CMK (cell line): Measurements from ENCODE around the gene FOXN3.

Experiments used
- DNase-seq: peaks from one replicate; pipeline ENCODE4 v3.0.0-alpha.2; 2010; ENCODE audit warnings: low read depth

The FOXN3 gene

DNA sequence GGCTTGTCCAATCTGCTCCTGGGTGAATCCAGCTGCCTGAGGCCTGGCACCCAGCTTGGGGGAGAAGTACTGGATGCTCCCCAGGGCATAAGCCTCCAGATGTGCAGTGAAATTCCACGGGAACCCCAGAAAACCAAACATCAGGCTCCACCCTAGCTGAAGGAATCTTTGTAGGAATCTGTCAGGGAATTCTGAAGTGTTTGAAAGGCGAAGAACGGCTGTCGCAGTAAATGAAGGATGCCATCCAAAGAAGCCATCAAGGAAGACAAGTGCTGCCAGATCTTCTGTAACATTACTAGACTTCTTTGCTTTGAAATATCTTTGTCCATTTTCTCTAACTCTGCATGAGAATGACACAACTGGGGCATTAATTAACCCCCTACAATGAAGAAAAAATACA lies 219.4 kb downstream of the FOXN3 start:
- DNase-seq: no peak

DNA sequence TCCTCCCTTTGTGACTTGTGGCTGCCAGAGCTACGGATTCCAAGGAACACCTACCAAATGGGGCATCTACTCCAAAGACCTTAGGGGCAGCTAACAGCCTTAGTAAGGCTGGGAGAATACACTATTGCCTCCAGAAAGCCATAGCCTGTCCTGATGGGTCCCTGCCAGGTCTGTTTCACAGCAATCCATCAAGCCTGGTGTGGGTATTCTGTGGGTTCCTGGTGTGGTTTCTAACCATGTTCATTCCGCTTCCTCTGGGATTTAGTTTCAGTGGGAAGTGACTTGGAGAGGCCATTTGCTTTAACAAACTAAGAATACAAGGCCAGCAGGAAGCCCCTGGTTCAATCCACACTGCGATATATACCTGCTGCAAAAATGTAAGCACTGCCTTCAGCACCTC lies 220.5 kb downstream of the FOXN3 start:
- DNase-seq: no peak

DNA sequence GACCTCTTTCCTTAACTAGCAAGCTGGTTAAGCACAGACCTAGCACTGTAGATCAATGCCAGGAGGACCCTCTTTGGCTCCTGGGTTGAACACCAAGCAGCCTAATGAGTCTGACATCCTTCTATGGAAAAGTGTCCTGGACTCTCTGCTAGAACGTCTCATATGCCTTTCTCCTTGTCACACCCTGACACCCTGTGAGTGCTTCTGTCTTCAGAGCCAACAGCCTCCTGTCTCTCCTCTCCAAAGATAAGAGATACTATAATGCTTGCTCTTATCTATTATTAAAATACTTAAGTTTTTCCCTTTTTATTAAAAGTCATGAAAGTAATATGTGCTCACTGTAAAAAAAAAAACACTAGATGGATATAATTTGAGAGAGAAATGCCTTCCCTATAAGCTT lies 222.7 kb downstream of the FOXN3 start:
- no peak for DNase-seq

DNA sequence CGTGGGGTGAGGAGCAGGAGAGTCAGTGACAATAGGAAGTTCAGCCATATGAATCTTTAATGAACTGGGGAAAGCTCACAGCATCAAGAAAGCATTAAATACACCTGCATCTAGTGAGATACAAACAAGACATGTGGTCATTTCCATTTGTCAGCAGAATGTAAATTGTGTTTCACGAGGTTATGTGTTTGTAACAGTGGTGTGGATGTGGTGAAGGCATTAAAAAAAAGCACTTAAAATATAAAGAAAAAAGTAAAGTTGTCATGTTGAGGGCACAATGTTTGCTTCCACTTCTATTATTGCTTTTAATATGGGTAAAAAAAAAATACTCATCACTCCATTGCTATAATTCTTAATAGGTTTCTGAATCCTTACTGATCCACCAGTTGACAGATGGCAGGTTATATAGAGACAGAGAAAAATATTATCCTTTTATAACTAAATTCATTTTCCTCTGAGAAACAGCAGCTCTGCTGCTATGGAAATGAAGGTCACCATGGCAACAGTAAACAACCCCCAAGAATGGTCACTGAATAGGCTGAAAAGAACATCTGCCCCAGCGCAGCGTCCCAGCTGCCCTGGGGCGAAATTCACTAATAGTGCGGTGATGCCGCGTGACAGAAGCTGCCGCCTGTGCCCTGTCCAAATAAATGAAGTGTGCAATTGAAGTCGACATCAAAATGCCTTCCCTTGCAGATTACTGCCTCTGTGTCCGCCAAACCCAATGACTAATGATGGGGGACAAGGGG lies 226.1 kb downstream of the FOXN3 start:
- DNase-seq: no peak

DNA sequence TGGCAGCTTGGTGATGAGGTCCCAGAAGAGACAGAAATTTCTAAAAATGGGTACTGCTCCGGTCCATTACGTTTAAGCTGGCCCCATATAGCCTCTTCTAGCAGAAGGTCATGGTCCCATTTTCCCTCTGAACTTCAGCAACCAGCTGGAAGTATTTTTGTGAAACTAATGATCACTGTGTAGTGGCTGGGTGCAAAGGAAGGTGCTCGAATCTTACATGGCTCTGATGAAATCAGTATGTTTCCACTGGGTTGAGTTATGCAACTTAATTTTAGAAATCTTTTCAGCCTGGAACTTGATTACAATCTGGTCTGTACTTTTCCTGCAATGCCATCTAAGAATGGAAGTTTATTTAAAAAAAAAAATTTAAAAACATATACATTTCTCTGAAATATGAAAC lies 228.5 kb downstream of the FOXN3 start:
- DNase-seq: no peak

DNA sequence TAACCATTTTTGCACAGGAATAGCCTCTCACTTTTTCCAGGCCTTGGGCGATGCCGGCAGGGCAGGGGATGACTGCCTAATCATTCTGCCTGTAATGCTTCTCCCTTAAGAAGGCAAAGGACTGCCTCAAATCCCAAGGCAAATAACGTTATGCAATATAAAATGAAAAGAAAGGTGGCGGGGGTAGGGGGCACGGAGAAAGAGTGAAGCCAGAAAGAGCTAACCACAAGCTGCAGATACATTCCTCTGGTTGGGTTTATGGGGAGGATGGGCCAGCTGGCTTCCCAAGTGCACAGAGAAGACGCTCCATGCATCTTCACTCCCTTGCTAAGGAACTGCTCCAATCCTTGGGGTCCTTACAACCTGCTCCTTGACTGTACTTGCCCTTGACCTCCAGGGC lies 229.5 kb downstream of the FOXN3 start:
- no peak for DNase-seq

DNA sequence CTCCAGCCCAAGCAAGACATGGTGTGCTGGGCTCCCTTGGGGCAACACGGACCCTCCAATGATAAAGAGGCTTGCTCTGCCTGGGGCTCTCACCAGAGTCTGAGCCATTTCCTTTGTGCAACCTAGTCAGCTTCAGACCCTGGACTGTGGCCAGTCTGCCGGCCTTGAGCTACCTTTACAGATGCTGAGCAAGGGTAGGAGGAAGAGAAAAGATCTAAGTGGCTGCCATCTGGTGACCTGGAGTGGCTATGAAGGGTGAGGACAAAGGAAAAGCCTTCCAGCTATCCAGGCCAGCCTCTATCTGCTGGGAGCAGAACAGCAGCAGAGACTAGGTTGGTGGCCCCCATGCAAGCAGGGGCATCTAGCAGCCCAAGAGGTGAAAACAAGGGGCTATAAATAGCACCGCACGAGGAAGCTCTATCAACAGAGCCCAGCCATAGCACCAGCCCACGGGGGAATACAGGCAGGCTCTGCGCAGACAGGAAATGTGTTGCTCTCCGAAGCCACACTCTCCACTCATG lies 230.1 kb downstream of the FOXN3 start:
- no peak for DNase-seq

DNA sequence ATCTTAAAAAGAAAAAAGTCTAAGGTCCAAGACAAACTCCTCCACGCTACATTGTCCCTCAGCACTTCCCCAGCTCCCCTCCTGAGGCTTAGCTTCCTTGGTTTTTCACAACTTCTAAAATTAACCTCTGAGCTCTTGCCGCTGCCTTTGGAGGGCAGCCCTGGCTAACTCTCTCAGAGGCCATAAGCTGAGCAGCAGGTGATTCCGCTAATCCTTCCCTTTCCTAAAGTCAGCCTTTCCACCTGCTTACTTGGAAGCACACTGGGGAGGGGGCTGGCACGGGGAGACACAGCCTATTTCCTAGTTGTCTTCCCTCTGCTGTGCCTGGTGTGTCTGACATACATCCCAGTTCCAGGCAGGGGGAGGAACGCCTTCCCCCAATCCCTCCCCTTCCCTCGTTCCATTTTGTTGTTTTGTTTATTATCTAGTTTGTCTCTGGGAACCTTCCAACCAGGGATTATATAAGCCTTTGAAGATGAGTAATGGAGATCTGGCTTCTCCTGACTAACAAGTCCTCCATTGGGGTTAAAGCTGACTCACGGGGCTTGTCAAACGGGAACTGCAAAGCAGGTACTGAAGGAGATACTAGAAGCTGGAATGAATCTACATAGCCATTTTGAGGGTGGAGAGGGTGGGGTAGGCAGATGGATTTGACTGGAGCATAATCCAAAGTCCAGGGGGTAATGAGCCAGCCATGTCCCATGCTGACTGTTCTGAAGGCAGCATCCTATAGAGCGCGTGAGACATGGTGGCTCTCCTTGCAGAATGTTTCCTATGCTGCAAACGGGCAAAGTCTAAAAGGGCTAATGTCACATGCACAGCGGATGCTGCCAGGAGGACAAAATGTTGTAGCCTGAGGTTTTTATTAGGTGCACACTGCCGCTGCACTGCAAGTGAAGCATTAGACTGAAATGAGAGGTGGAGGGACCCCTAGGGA lies 230.8 kb downstream of the FOXN3 start:
- no peak for DNase-seq

DNA sequence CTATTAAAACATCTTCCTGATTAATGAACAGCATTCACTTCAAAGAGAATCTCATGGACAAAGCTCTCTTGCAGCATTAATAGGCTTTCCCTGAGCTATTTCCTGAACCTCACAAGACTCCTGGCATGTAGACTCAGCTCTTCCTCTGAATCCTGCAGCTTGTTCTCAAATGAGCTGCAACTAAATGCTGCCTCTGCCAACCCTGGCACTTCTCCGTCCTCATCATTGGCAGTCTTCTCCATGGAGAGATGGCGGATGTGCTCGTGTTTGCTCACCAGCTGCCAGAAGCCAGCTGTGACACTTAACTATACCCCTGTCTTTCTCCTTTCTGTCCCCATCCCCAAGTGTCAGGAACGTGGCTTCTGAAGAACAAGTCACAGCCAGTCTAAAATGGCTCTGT lies 232.1 kb downstream of the FOXN3 start:
- no peak for DNase-seq

DNA sequence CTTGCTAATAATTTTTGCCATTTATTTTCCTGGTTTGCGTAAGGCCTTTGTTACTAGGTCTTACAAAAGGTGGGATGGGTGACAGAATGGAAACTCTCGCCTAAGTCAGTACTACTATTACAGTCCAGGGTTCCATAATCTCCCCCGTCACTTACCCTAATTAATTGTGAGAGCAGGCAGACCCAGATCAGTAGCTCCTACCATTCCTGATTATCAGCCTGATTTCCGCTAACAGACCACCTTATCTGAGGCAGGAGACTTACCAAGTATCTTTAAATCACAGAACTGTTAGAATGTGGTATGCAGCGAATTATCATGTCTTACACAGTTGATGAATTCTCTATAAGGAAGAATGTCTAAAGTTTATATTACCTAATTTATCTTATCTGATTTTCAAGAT lies 234.7 kb downstream of the FOXN3 start:
- no peak for DNase-seq

DNA sequence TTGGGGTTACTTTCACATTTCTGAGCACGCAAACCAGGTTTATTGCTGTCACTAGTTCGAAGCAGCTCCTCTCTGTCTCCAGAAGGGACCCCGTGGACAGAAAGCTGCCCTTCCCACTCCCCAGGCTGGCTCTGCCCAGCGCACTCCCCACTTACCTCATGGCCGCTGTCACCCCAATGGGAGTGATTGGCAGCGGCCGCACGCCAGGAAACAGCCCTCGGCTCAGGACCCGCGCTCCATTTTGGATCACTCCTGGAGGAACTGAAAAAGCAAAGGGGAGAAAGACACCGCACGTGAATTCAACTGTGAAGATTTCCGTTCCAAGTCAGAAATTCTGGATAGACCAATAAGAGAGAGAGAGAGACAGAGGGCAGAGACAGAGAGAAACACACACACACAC lies 236.5 kb downstream of the FOXN3 start:
- no peak for DNase-seq

DNA sequence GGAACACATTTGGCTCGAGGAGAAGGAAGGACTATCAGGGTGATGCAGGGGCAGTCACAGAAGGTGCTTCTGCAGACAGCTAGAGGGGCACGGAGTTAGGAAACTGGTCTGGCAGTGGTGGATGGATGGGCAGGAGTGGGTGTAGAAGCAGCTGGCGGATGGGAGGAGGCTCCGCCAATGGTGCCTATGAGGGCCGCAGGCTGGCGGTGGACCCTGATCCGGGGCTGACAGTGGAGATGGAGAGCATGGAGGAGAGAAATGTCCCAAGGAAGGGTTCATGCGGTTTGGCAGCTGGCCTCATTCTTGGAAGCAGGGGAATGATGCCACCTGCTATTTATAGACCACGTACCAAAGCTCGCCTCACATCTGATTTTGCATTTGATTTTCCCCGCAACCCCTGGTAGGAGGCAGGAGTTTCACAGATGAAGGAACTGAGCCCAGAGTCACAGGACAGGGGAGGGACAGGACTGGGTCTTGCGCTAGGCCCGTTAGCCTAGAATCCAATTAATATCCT lies 237.1 kb downstream of the FOXN3 start:
- no peak for DNase-seq

DNA sequence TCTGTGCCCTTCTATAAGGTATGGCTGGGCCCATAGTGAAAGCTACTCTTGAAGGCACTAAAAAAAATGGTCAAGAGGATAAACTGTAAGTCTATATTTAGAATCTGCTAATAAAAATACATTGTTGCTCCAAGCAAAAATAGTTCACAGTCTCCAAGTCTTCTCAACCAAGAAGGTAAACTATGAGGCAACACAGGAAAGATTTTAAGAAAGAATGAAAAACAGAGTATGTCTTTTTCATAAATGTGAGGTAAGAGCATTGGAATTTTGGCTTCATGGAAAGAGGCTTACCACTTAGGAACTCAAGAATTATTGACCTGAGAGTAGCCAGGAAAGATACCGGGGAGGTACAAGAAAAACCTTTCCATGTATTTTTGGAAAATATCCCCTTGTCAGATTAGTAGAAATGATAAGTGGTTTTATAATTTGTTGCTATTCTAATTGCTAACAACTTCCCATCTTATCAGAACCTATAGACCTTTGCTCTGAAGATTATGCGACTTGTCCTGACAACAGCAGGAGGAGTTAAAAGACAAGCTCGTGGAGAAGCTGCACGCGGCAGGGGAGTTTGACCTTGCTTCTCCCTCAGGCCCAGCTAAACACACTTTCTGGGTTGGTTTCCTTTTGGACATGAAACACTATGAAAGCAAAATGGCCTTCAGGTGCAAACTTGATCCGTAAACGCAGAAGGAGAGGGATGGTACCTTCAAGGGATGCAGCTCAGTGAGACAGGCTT lies 238.1 kb downstream of the FOXN3 start:
- no peak for DNase-seq

DNA sequence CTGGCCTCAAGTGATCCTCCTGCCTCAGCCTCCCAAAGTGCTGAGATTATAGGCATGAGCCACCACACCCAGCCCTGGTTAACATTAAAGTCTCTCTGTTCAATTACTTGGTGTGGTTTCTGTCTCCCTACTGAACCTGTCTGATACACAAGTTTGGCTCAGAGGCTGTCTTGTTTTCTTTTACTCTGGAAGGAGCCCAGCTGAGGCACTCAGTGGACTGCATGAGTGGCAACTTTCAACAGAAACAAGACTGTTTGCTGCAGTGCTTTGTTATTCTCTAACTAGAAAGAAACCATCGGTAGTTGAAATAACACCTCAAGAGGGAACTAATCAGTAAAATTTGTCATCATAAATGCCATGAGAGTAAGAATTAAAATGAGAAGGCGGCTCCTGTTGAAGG lies 238.7 kb downstream of the FOXN3 start:
- no peak for DNase-seq

DNA sequence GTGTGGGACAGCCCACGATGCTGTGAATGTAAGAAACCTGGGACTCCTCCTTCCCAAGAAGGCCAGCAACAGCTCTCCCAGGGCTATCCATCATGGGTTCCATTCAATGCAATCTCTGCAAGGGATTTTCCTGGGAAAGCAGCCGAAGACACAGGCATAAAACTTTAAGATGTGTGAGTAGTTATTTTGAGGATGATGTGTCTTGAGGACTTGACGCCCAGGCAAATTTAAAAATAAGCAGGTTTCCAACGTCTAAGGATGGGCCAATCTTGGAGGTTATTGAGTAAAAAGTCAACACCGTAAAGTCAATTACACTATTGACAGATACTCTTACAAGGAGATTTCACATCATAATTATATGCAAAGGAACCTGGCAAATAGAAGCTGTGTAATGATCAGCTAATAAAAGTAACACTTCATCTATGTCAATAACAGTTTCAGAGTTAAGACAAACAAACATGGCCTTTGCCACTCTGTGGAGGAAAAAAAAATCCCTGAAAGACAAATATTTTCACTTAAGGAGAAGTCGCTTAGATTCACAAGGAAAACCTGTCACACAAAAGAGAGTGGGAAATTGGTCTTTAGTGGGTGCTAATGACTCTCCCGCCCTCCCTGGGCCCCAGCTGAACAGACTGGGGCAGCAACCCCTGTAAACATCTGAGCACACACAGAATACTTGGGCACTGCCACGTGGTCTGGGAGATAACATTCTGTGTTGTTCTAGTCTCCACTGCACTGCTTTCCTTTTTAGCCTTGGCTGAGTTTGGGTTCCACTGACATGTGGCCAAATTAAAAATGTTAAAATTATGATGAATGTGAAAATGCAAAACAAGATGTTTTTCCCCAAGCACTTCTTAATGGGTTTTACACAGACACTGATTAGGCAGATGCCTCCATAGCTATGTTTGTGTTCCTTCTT lies 240.9 kb downstream of the FOXN3 start:
- no peak for DNase-seq

DNA sequence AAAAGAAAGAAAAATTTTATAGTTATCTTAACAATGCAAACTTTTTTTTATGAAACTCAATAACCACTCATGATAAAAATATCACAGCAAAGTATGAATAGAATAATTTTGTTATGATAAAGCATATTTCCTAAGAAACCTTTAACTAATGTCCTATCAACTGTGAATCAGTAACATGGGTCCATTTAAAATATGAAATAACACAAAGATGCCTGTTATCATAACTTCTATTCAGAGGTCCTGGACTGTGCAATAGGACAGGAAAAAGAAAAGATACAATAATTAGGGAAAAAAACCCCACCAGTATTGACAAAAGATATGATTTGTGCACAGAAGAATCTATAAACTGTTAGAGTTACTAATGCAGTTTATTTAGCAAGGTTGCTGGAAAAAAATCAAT lies 245.4 kb downstream of the FOXN3 start:
- no peak for DNase-seq

DNA sequence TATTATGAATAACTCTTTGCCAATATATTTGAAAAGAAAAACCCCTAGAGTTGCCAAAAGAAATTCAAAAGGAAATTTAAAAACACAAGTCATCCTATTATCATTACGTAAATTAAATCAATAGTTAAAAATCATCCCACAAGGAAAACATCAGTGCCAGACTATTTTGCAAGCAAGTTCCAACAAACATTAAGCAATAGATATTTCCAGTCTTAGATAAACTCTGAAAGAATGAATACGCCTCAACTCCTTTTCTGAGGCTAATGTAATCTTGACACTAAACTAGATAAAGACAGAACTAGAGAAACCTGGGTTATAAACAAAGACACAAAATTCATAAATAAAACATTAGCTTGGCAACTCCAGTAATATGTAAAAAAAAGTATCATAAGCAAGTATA lies 245.9 kb downstream of the FOXN3 start:
- no peak for DNase-seq

DNA sequence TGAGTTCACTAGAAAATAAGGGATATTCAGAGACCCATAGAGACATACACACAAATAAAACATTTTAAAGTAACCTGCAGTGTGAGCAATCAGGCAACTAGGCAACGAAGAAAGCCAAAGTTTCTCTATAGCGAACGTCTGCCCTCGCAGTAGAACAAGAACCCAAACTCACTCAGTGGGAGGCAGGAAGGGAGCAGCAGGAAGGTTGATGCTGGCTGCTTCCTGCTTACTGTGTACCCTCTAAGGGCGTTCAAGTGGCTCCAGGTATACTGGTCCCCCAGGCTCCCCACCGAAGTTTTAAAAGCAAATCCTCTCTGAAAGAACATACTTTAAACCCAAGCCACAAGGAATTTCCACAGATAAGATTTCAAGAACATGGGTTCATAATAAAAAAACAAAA lies 249.3 kb downstream of the FOXN3 start:
- no peak for DNase-seq

DNA sequence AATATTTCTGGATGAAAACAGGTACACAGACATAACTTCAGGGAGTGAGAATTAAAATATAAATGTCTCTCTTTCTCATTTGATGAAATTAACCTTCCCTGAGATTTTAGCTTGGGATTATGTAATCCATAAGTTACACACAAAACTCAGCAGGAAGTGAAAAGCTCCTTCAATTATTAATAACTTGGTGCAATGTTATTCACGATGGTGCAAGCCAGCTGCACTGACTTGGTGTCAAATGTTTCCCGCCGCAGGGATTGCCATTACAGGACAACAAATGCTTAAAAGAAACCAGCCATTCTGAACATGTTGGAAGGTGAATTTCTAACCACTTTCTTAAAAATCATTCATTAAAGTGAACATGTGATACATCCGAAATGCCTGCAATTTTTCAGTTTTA lies 250.4 kb downstream of the FOXN3 start:
- DNase-seq: no peak

DNA sequence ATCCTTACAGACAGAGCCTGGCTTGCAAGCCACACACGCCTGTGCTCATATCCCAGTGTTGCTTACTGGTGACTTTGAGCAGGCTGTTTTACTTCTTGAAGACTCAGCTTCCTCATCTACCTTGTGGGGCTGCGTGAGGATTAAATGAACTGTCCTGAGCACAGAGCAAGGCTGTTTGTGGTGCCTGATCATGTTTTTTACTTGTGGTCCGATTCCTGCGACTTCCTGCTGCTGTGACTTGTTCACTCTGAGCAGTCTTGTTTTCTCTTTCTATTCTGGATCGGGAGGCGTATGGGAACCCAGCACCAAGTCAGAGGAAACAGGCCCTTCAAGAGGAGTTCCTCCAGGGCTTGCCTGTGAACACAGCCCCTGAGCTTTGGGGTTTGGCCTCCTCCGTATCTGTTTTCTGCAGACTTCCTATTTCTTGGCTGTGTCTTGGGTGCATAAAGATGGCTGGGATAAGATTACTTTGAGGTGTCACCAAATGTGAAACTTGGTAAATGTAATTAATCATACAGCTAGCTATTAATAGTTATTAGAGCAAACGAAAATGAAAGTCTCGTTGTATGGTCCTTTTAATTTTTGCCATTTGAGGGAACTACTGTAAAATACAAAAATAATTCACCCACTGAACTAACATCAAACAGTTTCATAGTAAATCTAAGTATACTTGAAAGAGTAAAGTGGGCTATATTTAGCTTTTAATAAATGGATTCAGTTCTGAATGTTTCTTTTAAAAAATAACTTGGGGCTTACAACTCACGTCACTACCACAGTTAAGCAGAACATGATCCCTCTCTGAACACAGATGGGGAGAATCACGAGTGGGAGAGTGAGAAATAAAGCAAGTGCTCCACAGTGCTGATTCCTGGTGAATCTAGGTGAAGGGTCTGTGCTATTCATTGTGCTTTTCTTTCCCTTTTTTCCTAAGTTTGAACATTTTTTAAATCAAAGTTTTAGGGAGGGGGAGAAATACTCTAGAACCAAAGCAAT lies 251.5 kb downstream of the FOXN3 start:
- DNase-seq: peak; percentile 87
